GM18861 (cell line): ENCODE measurements around the gene SENP6.
A peak's percentile ranks its signal among the peaks of the same experiment; 100 is the strongest.
"Not testable (repeated sequence)": the region's sequence is repeated elsewhere in the genome, so short reads cannot be mapped to it uniquely, and the experiment has no call there.

Source experiments
- ATAC-seq: cut with Tn5 transposase; IDR thresholded peaks from one replicate; pipeline ENCODE4 v1.9.1; 2021; ENCODE audit not compliant: unreplicated experiment

Gene SENP6

GRCh38 chr6:75601304-75602245, at the start of gene SENP6:
Gene SENP6 (plus strand): TSS chr6:75601880. CDS start chr6:75602525, 645 bp downstream.
- peak; percentile 59 for ATAC-seq

GRCh38 chr6:75556240-75556639, 45.4 kb upstream of the SENP6 start:
- ATAC-seq = no peak

GRCh38 chr6:75557068-75557467, 44.6 kb upstream of the SENP6 start:
- ATAC-seq = no peak

GRCh38 chr6:75563032-75563431, 38.6 kb upstream of the SENP6 start:
- ATAC-seq = peak; percentile 74

- ATAC-seq = no peak
Measured at GRCh38 chr6:75566137-75566767, 35.4 kb upstream of the SENP6 start.

- ATAC-seq = no peak
Measured at GRCh38 chr6:75568100-75568499, 33.6 kb upstream of the SENP6 start.

GRCh38 chr6:75568965-75569364, 32.7 kb upstream of the SENP6 start:
- ATAC-seq = no peak

GRCh38 chr6:75570671-75571070, 31.0 kb upstream of the SENP6 start:
- ATAC-seq = not testable (repeated sequence)

- no peak for ATAC-seq
Measured at GRCh38 chr6:75572072-75572471, 29.6 kb upstream of the SENP6 start.

- ATAC-seq = peak; percentile 97
Measured at GRCh38 chr6:75579951-75580350, 21.7 kb upstream of the SENP6 start.

GRCh38 chr6:75581231-75581630, 20.4 kb upstream of the SENP6 start:
- no peak for ATAC-seq

- not testable (repeated sequence) for ATAC-seq
Measured at GRCh38 chr6:75584552-75584951, 17.1 kb upstream of the SENP6 start.

GRCh38 chr6:75588948-75589347, 12.7 kb upstream of the SENP6 start:
- ATAC-seq = no peak

- no peak for ATAC-seq
Measured at GRCh38 chr6:75590370-75590769, 11.3 kb upstream of the SENP6 start.

GRCh38 chr6:75596380-75596779, 5.3 kb upstream of the SENP6 start:
- not testable (repeated sequence) for ATAC-seq

- no peak for ATAC-seq
Measured at GRCh38 chr6:75600768-75601167, 912 bp upstream of the SENP6 start.

GRCh38 chr6:75602246-75603105, 796 bp downstream of the SENP6 start:
- ATAC-seq = peak; percentile 18

- no peak for ATAC-seq
Measured at GRCh38 chr6:75603106-75603420, 1.4 kb downstream of the SENP6 start.

- no peak for ATAC-seq
Measured at GRCh38 chr6:75604294-75604693, 2.6 kb downstream of the SENP6 start.

GRCh38 chr6:75605635-75606034, 4.0 kb downstream of the SENP6 start:
- no peak for ATAC-seq

GRCh38 chr6:75608304-75608703, 6.6 kb downstream of the SENP6 start:
- ATAC-seq = no peak
